ENCODE results near the gene SLC39A5.
"Not testable (repeated sequence)": the region's sequence is repeated elsewhere in the genome, so short reads cannot be mapped to it uniquely, and the experiment has no call there.

The SLC39A5 gene

DNA sequence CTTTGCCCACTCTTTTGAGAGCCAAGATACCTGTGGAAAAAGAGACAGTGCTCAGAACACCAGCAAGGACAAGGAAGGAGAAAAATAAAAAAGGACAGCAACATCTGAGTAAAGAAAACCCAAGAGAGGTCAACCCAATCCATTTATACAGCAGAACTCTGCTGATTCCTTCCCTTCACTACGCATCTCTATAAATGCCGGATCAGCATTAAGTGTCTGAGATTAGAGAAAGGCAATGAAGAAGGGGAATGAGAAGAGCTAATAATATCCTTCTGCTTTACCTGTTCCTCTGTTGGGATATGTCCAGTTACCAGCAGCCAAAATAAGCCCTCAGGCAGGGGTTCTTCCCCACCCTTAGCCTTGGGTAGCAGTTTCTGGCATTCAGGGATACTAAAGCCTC lies 52.7 kb downstream of the SLC39A5 start:
- DNase-seq: no peak

DNA sequence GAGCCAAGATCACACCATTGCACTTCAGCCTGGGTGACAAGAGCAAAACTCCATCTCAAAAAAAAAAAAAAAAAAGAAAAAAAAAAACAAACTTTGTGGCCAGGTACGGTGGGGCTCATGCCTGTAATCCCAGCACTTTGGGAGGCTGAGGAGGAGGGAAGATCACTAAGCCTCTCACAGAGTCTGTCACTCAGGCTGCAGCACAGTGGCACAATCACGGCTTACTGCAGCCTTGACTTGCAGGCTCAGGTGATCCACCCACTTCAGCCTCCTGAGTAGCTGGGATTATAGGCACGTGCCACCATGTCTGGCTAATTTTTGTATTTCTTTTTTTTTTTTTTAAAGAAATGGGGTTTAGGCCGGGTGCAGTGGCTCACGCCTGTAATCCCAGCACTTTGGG lies 54.4 kb downstream of the SLC39A5 start:
- not testable (repeated sequence) for DNase-seq

DNA sequence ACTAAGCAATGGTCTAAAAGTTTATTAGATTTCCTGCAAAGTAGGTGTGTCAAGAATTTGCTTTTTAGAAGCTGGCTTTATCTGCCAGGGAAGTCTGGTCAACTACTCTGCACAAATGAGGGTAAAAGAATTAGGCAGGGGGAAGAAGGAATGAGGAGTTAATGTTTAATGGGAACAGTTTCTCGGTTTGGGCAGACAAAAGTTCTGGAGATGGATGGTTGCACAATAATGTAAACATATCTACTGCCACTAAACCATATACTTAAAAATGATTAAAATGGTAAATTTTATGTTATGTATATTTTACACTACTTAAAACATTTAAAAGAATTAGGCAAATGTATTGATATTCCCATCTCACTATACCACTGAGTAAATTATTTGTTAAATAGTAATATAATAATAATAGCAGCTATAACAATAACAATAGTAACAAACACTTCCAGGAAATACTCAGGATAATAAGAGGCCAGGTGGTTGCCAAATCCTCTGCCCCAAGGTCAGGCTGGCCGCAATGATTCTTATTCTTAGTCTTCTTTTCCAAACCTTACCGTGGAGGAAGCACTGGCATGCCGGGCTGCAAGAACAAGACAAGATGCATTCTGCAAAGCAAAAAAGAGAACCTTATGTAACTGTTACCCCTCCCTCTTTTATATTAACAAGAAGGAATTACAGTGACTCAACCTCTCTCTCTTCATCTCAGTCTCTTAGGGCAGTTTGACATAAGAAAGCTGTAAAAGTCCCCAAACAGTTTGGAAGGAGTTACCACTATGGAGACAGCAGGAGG lies 56.4 kb downstream of the SLC39A5 start:
- no peak for DNase-seq
